Inferior parietal cortex (tissue), 1 donor: ENCODE results near the gene KLK7.
"Not testable (repeated sequence)": the region's sequence is repeated elsewhere in the genome, so short reads cannot be mapped to it uniquely, and the experiment has no call there.

Experiments used
- DNase-seq: peaks from one replicate; pipeline ENCODE4 v3.0.0-alpha.2; 2016; ENCODE audit errors: extremely low spot score

KLK7 gene

GRCh38 chr19:51010066-51010795, 26.5 kb upstream of the KLK7 start:
- DNase-seq = no peak

- no peak for DNase-seq
These were observed 25.6 kb upstream of the KLK7 start for GRCh38 chr19:51009061-51009891.

- DNase-seq = no peak
These were observed 23.8 kb upstream of the KLK7 start for GRCh38 chr19:51007488-51007887.

GRCh38 chr19:51006406-51006805, 22.7 kb upstream of the KLK7 start:
- DNase-seq = no peak

GRCh38 chr19:51005248-51005647, 21.5 kb upstream of the KLK7 start:
- no peak for DNase-seq

- DNase-seq = no peak
These were observed 19.6 kb upstream of the KLK7 start for GRCh38 chr19:51003316-51003715.

GRCh38 chr19:51002542-51003311, 19.0 kb upstream of the KLK7 start:
- DNase-seq = peak; percentile 57

GRCh38 chr19:51002089-51002532, 18.4 kb upstream of the KLK7 start:
- no peak for DNase-seq

GRCh38 chr19:51001515-51001914, 17.8 kb upstream of the KLK7 start, which contains the start of gene KLK8:
KLK8 (minus strand) TSS chr19:51001604; CDS start chr19:51001167, 437 bp downstream.
- DNase-seq = no peak

- DNase-seq = no peak
These were observed 17.3 kb upstream of the KLK7 start for GRCh38 chr19:51000981-51001380.

GRCh38 chr19:51000426-51000825, 16.7 kb upstream of the KLK7 start:
- no peak for DNase-seq

GRCh38 chr19:50998686-50999085, 15.0 kb upstream of the KLK7 start:
- DNase-seq = no peak

- DNase-seq = no peak
These were observed 14.3 kb upstream of the KLK7 start for GRCh38 chr19:50998061-50998460.

- no peak for DNase-seq
These were observed 10.4 kb upstream of the KLK7 start for GRCh38 chr19:50994129-50994528.

GRCh38 chr19:50992666-50993035, 8.9 kb upstream of the KLK7 start:
- DNase-seq = no peak

GRCh38 chr19:50984416-50984815, 699 bp upstream of the KLK7 start:
- DNase-seq = not testable (repeated sequence)

GRCh38 chr19:50982186-50982585, 1.5 kb downstream of the KLK7 start:
- no peak for DNase-seq

- DNase-seq = no peak
These were observed 2.0 kb downstream of the KLK7 start for GRCh38 chr19:50981587-50982146.

- no peak for DNase-seq
These were observed 3.5 kb downstream of the KLK7 start for GRCh38 chr19:50980208-50980607.

- no peak for DNase-seq
These were observed 4.0 kb downstream of the KLK7 start for GRCh38 chr19:50979758-50980157.

GRCh38 chr19:50978772-50979390, 4.8 kb downstream of the KLK7 start:
- no peak for DNase-seq
